Hepatocyte (in vitro differentiated cells): Measurements from ENCODE around the gene CACNA1C.

Source experiments
- CTCF ChIP-seq: fragments of 200-600 bp; sonication (generic); IDR thresholded peaks from 2 replicates; pipeline ENCODE4 v1.5.1; 2016; ENCODE audit warnings: antibody characterized with exemption, mild to moderate bottlenecking; ENCODE audit not compliant: poor library complexity
- EZH2 ChIP-seq: fragments of 200-600 bp; sonication (generic); IDR thresholded peaks from 2 replicates; pipeline ENCODE4 v1.6.1; 2016; ENCODE audit warnings: antibody characterized with exemption, mild to moderate bottlenecking, borderline replicate concordance
- EZH2phosphoT487 ChIP-seq: fragments of 200-600 bp; sonication (generic); IDR thresholded peaks from one replicate; pipeline ENCODE4 v1.6.1; 2018; ENCODE audit warnings: antibody characterized with exemption, mild to moderate bottlenecking, low read depth, moderate library complexity; ENCODE audit not compliant: unreplicated experiment, severe bottlenecking

- TF ChIP-seq CTCF (no peak), EZH2 (no peak), EZH2phosphoT487 (no peak)
These were observed 600.7 kb downstream of the CACNA1C start for GRCh38 chr12:2653461-2653965.
